Right lobe of liver (tissue), 4 donors: ENCODE data around the gene SLC18A2.

ENCODE experiments used
- POLR2A ChIP-seq: fragments of 450-650 bp; IDR thresholded peaks from one replicate; pipeline ENCODE4 v1.6.1; 2017; ENCODE audit warnings: antibody characterized with exemption, mild to moderate bottlenecking
- TF ChIP-seq, protein P1 (sequence below), 4 donors: fragments of 200-600 bp in 3 of 4; fragments of 450-650 bp in 1 of 4; IDR thresholded peaks; one replicate each; pipeline versions ENCODE4 v1.5.1 to v1.8.0; 2016 to 2022; ENCODE audit warnings: antibody characterized with exemption in 4 of 4, mild to moderate bottlenecking in 2 of 4
- donor health status: DM: no; HTN: no; CAD: no.
- donor health status: DM: no; HTN: no; CAD: no.
- donor health status: DM: no; HTN: yes; CAD: no.

DNA sequence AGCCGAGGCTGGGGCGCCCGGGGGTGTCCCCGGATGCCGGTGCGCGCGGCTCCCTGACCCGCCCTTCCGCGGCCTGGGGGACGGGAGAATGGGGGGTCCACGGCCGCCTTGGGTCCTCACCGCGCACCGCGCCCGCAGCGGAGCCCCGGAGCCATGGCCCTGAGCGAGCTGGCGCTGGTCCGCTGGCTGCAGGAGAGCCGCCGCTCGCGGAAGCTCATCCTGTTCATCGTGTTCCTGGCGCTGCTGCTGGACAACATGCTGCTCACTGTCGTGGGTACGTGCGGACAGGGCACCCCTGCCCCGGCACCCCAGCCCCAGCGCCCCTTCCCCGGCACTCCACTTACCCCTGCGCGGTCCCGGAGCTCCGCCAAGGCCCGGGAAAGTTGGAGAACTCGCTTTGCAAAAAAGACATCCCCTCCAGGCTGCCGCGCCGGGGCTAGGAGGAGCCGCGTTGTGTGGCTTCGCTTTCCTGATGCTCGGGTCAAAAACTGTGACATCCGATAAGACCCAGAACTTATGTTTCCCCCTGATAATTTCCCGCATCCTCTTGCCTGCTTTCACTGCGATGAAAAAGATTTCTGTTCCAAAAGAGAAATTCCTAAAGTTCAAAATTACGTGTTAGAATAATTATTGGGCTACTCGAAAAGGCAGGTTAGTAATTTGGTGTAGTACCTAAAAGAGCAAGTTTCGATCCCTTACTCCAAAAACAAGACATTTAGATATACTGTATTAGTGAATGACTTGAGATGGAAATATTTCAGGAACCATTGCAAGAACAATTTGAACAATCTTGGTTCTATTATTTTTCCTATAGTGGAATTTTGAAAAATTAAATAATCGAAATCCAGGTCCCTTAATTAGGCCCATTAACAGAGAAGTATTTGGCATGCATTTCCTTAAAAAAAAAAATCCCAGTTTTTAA, 888 bp downstream of the SLC18A2 start:
- TF ChIP-seq, protein P1, sequence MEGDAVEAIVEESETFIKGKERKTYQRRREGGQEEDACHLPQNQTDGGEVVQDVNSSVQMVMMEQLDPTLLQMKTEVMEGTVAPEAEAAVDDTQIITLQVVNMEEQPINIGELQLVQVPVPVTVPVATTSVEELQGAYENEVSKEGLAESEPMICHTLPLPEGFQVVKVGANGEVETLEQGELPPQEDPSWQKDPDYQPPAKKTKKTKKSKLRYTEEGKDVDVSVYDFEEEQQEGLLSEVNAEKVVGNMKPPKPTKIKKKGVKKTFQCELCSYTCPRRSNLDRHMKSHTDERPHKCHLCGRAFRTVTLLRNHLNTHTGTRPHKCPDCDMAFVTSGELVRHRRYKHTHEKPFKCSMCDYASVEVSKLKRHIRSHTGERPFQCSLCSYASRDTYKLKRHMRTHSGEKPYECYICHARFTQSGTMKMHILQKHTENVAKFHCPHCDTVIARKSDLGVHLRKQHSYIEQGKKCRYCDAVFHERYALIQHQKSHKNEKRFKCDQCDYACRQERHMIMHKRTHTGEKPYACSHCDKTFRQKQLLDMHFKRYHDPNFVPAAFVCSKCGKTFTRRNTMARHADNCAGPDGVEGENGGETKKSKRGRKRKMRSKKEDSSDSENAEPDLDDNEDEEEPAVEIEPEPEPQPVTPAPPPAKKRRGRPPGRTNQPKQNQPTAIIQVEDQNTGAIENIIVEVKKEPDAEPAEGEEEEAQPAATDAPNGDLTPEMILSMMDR (IDR thresholded peaks at IDR 0.05) = no peak
- TF ChIP-seq POLR2A = no peak
